ENCODE results near the gene CABP5. TPM values are rescaled to one million over a fixed set of nuclear protein-coding genes. Genes with fewer than 3 reads are reported as not detected.
A peak's percentile ranks its signal among the peaks of the same experiment; 100 is the strongest.
"Not testable (repeated sequence)": the region's sequence is repeated elsewhere in the genome, so short reads cannot be mapped to it uniquely, and the experiment has no call there.

CABP5 gene
- total RNA-seq (2022) (not detected in 2 replicates), Bru-seq, nascent RNA (not detected), BruChase-seq, experiment 1, labeled RNA remaining after a 6-hour chase (not detected), BruChase-seq, experiment 2, labeled RNA remaining after a 2-hour chase (not detected)
- long read RNA-seq: 0 reads

DNA sequence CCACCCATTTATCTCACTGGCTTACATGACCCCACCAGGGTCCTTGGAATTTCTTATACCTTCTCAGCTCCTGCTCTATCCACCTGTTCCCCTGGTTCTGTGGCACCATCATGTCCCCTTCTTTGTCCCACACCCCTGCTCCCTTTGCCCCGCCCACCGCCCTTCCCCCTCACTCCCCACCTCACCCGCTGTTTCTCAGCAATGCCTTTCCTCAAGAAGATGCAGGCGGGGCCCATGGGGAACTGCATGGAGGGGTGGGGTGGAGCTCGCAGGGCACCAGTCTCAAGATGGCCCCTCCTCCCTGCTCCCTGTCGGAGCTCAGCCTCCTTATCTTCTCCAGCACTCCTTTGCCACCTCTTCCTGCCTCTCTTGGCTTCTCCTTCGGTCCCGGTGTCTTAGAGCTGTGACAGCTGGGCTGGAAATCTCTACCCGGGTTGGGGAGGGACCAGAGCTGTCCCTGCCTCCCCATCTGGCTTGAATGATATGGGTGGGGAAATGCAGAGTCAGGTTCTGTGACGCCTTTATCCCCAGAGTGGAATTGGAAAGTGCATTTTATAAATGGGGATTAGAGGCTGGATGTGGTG lies at the start of gene CABP5:
TSS of gene CABP5 (minus strand) at position 405 of the 584 bp plus-strand sequence. CDS start at position 248, 157 bp downstream.
- Mint-ChIP-seq H3K9me3 (ENCODE audit: unreplicated experiment) (no peaks in the 10 kb centered on the region), H3K27me3 (ENCODE audit: insufficient read depth, unreplicated experiment) (peaks cover 85% of the 10 kb centered on the region), H3K4me1 (ENCODE audit: insufficient read depth, unreplicated experiment) (no peaks in the 10 kb centered on the region), H3K36me3 (ENCODE audit: insufficient read depth, unreplicated experiment) (no peaks in the 10 kb centered on the region), H3K27ac (ENCODE audit: low read depth, unreplicated experiment) (no peak within 1 kb of the TSS), H3K4me3 (ENCODE audit: unreplicated experiment) (no peak within 1 kb of the TSS)
- no TSS peak for BruUV-seq (replicated peaks)
- intact Hi-C loops (cut with micrococcal nuclease): no loop called here
- TF ChIP-seq, protein P1, sequence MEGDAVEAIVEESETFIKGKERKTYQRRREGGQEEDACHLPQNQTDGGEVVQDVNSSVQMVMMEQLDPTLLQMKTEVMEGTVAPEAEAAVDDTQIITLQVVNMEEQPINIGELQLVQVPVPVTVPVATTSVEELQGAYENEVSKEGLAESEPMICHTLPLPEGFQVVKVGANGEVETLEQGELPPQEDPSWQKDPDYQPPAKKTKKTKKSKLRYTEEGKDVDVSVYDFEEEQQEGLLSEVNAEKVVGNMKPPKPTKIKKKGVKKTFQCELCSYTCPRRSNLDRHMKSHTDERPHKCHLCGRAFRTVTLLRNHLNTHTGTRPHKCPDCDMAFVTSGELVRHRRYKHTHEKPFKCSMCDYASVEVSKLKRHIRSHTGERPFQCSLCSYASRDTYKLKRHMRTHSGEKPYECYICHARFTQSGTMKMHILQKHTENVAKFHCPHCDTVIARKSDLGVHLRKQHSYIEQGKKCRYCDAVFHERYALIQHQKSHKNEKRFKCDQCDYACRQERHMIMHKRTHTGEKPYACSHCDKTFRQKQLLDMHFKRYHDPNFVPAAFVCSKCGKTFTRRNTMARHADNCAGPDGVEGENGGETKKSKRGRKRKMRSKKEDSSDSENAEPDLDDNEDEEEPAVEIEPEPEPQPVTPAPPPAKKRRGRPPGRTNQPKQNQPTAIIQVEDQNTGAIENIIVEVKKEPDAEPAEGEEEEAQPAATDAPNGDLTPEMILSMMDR (IDR thresholded peaks at IDR 0.05; ENCODE audit: unreplicated experiment): no peak
- DNase-seq (ENCODE audit: unreplicated experiment): no peak
- CTCF ChIA-PET: no interaction called here
- POLR2A ChIA-PET: no interaction called here

DNA sequence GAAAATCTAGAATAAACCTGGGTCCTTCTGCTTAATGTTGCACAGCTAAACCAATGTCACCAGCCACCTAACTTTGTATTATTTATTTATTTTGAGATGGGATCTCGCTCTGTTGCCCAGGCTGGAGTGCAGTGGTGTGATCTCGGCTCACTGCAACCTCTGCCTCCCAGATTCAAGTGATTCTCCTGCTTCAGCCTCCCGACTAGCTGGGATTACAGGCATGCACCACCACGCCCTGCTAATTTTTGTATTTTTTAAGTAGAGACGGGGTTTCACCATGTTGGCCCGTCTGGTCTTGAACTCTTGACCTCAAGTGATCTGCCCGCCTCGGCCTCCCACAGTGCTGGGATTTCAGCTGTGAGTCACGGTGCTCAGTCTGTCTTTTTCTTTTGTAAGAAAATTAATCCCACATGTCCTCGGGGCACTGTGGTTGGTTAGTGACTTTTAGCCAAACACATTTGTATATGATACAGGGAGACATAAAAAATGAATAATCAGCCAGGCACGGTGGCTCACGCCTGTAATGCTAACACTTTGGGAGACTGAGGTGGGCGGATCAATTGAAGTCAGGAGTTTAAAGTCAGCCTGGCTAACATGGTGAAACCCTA lies 47.3 kb upstream of the CABP5 start:
- BruUV-seq (replicated peaks); H3K4me3 Mint-ChIP-seq (ENCODE audit: unreplicated experiment); H3K4me1 Mint-ChIP-seq (ENCODE audit: insufficient read depth, unreplicated experiment); H3K27ac Mint-ChIP-seq (ENCODE audit: low read depth, unreplicated experiment); intact Hi-C loops (cut with micrococcal nuclease); H3K36me3 Mint-ChIP-seq (ENCODE audit: insufficient read depth, unreplicated experiment): not testable (repeated sequence)
- ChIA-PET CTCF (interaction anchor here (0.6 to 1.1 kb wide), 4 partner anchors 9 to 207 kb away, joined by 3 read pairs; no protein-coding TSS in a partner anchor), POLR2A (interaction anchor here (0.7 kb wide), 1 partner anchor 171 kb away, joined by 4 read pairs; no protein-coding TSS in a partner anchor)
- Mint-ChIP-seq H3K9me3 (ENCODE audit: unreplicated experiment) (peaks cover 12% of the 10 kb centered on the region), H3K27me3 (ENCODE audit: insufficient read depth, unreplicated experiment) (peaks cover 75% of the 10 kb centered on the region)
- DNase-seq (ENCODE audit: unreplicated experiment): peak; percentile 89

DNA sequence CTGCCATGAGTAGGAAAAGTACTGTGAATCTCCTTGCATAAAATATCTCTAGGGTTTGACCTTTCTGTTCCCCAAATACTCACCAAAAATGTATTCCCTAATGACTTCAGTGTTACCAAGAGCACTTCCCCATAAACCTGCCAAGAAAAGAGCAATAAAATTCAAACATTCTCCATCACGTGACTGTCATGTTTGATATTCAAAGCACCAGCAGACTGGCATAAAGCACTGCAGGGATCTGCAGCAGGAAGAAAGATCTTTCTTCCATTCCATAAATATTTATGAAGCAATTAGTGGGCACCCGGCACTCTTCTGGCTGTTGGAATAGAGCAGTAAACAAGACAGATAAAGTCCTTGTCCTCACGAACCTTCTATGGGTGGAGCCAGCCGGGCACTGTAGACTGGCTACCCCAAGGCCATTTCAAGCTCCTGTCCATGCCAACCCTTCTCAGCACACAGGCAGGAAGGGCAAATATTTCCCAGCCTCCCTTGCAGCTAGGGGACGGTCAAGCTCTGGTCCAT lies 46.5 kb upstream of the CABP5 start:
- POLR2A ChIA-PET: interaction anchor here (0.6 kb wide), 1 partner anchor 13 kb away, joined by 3 read pairs; no protein-coding TSS in a partner anchor
- Mint-ChIP-seq H3K36me3 (ENCODE audit: insufficient read depth, unreplicated experiment) (no peaks in the 10 kb centered on the region), H3K27ac (ENCODE audit: low read depth, unreplicated experiment) (no peak overlapping the region), H3K4me3 (ENCODE audit: unreplicated experiment) (no peak overlapping the region), H3K27me3 (ENCODE audit: insufficient read depth, unreplicated experiment) (peaks cover 74% of the 10 kb centered on the region), H3K9me3 (ENCODE audit: unreplicated experiment) (peaks cover 12% of the 10 kb centered on the region), H3K4me1 (ENCODE audit: insufficient read depth, unreplicated experiment) (peaks cover 5% of the 10 kb centered on the region)
- no peak for DNase-seq (ENCODE audit: unreplicated experiment)
- BruUV-seq (replicated peaks): no TSS peak
- CTCF ChIA-PET: interaction anchor here (0.6 to 1.1 kb wide), 3 partner anchors 8 to 206 kb away, joined by 3 read pairs; no protein-coding TSS in a partner anchor
- intact Hi-C loops (cut with micrococcal nuclease): no loop called here
- TF ChIP-seq, protein P1 (IDR thresholded peaks at IDR 0.05; ENCODE audit: unreplicated experiment): no peak

DNA sequence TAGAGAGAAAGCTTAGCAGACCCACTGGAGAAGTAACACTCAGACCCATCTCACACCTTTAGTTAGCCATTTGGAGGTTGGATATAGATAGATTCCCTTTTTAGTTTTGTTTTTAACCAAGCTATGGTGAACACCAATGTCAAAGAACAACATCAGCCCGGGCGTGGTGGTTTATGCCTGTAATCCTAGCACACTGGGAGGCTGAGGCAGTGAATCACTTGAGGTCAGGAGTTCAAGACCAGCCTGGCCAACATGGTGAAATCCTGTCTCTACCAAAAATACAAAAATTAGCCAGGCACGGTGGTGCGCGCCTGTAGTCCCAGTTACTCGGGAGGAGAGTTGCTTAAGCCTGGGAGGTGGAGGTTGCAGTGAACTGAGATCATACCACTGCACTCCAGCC lies 45.1 kb upstream of the CABP5 start:
- intact Hi-C loops (cut with micrococcal nuclease); H3K27ac Mint-ChIP-seq (ENCODE audit: low read depth, unreplicated experiment); POLR2A ChIA-PET; H3K9me3 Mint-ChIP-seq (ENCODE audit: unreplicated experiment); H3K4me1 Mint-ChIP-seq (ENCODE audit: insufficient read depth, unreplicated experiment); BruUV-seq (replicated peaks); H3K36me3 Mint-ChIP-seq (ENCODE audit: insufficient read depth, unreplicated experiment); DNase-seq (ENCODE audit: unreplicated experiment); H3K4me3 Mint-ChIP-seq (ENCODE audit: unreplicated experiment): not testable (repeated sequence)
- CTCF ChIA-PET: interaction anchor here (0.5 kb wide), 1 partner anchor 85 kb away, joined by 3 read pairs; no protein-coding TSS in a partner anchor
- peaks cover 74% of the 10 kb centered on the region for H3K27me3 Mint-ChIP-seq (ENCODE audit: insufficient read depth, unreplicated experiment)

Measured in MCF 10A (cell line).